Keratinocyte (primary cell): Measurements from ENCODE around the gene PAQR6. TPM values are rescaled to one million over a fixed set of nuclear protein-coding genes. Genes with fewer than 3 reads are reported as not detected.

ENCODE experiments used
- DNase-seq: peaks from one replicate; pipeline ENCODE4 v3.0.0-alpha.2; 2011; ENCODE audit warnings: low read depth, missing footprints, low spot score
- FAIRE-seq: peaks from 2 replicates; lab custom pipeline; 2011; peaks lifted over from hg19 to GRCh38; lab: Jason Lieb, UNC
- H2AFZ ChIP-seq: 2 replicates; pipeline ENCODE4 v1.6.0; 2012; ENCODE audit warnings: low read length, control low read depth, inconsistent platforms; ENCODE audit not compliant: control insufficient read depth
- H3K27ac ChIP-seq: 2 replicates; pipeline ENCODE4 v1.5.1; 2011; ENCODE audit warnings: low read length; ENCODE audit not compliant: control insufficient read depth, insufficient read depth
- H3K27me3 ChIP-seq: 3 replicates; pipeline ENCODE4 v1.6.0; 2011; ENCODE audit warnings: low read length; ENCODE audit not compliant: control insufficient read depth, insufficient read depth; ENCODE audit errors: extremely low read depth
- H3K36me3 ChIP-seq, 2 experiments: 2 replicates in 1 of 2; 3 replicates in 1 of 2; pipeline ENCODE4 v1.5.1; 2011; ENCODE audit warnings: low read length in 2 of 2, mild to moderate bottlenecking in 1 of 2; ENCODE audit not compliant: control insufficient read depth in 2 of 2, insufficient read depth in 2 of 2; ENCODE audit errors: extremely low read depth in 1 of 2
- H3K4me1 ChIP-seq: 3 replicates; pipeline ENCODE4 v1.5.1; 2011; ENCODE audit warnings: low read length; ENCODE audit not compliant: control insufficient read depth, insufficient read depth; ENCODE audit errors: extremely low read depth
- H3K4me2 ChIP-seq: 3 replicates; pipeline ENCODE4 v1.6.0; 2011; ENCODE audit warnings: low read depth, low read length; ENCODE audit not compliant: control insufficient read depth, insufficient read depth; ENCODE audit errors: extremely low read depth
- H3K4me3 ChIP-seq, 3 experiments: fragments of 200-600 bp in 1 of 3; sonication (generic) in 1 of 3; 2 replicates in 2 of 3; 3 replicates in 1 of 3; pipeline ENCODE4 v1.5.1; 2011 to 2016; ENCODE audit warnings: low read length in 3 of 3, mild to moderate bottlenecking in 3 of 3, control low read depth in 2 of 3, inconsistent platforms in 1 of 3, low read depth in 1 of 3, mixed read lengths in 1 of 3, mixed run types in 1 of 3, moderate library complexity in 1 of 3; ENCODE audit not compliant: control insufficient read depth in 2 of 3, insufficient read depth in 2 of 3; ENCODE audit errors: extremely low read depth in 1 of 3
- H3K79me2 ChIP-seq: 2 replicates; pipeline ENCODE4 v1.6.0; 2012; ENCODE audit warnings: low read length; ENCODE audit not compliant: control insufficient read depth, insufficient read depth
- H3K9ac ChIP-seq: 3 replicates; pipeline ENCODE4 v1.6.0; 2011; ENCODE audit warnings: low read length; ENCODE audit not compliant: control insufficient read depth, insufficient read depth; ENCODE audit errors: extremely low read depth
- H3K9me1 ChIP-seq: 3 replicates; pipeline ENCODE4 v1.6.0; 2011; ENCODE audit warnings: low read length; ENCODE audit not compliant: control insufficient read depth, insufficient read depth; ENCODE audit errors: extremely low read depth
- H3K9me3 ChIP-seq: 2 replicates; pipeline ENCODE4 v1.5.1; 2012; ENCODE audit warnings: low read depth, low read length; ENCODE audit not compliant: control insufficient read depth
- H4K20me1 ChIP-seq: 3 replicates; pipeline ENCODE4 v1.6.0; 2011; ENCODE audit warnings: low read length; ENCODE audit not compliant: control insufficient read depth, insufficient read depth; ENCODE audit errors: extremely low read depth
- EZH2 ChIP-seq: IDR thresholded peaks from one replicate; pipeline ENCODE4 v1.6.1; 2012; ENCODE audit warnings: inconsistent platforms, mild to moderate bottlenecking, low read length, moderate library complexity
- dilution Hi-C: fragments of 300-500 bp; cut with MboI; formaldehyde crosslinking; loops from one replicate; pipeline ENCODE4 v1.7.0; 2020; ENCODE audit warnings: low sequenced_read_pairs; ENCODE audit not compliant: extremely low pct_ligation_motif_present
- polyA plus RNA-seq, 5 experiments: library from polyadenylated mRNA; depleted of rRNA in 3 of 5; stranded (reverse) in 3 of 5; stranded (forward) in 1 of 5; unstranded in 1 of 5; fragments of >200 nt; gene quantifications; 1 replicate in 1 of 5; 2 replicates in 3 of 5; 3 replicates in 1 of 5; pipeline versions ENCODE4 v1.2.1 to v1.2.3, GENCODE V29; 2011 to 2012; ENCODE audit warnings: missing spikeins in 2 of 5, low read depth in 1 of 5, low replicate concordance in 1 of 5
- TF ChIP-seq, protein P1 (sequence below), 3 experiments: IDR thresholded peaks in 1 of 3; conservative IDR thresholded peaks in 1 of 3; optimal IDR thresholded peaks in 1 of 3; 2 replicates in 2 of 3; 3 replicates in 1 of 3; pipeline versions ENCODE3 to v1.5.1; 2011; ENCODE audit warnings: low read length in 3 of 3, mild to moderate bottlenecking in 3 of 3, moderate library complexity in 2 of 3, control low read depth in 1 of 3, inconsistent platforms in 1 of 3; ENCODE audit not compliant: insufficient read depth in 2 of 3; ENCODE audit errors: extremely low read depth in 1 of 3

Gene PAQR6
- polyA plus RNA-seq, 1 donor (not counting 4 experiments of a cell fraction or from before 2014, with no cell fraction given): 1.00 TPM

GRCh38 chr1:156198831-156199349 lies 49.0 kb downstream of the PAQR6 start:
- Histone ChIP-seq H3K27ac (no peak overlapping the region), H2AFZ (no peak overlapping the region), H3K79me2 (peaks cover 68% of the 10 kb centered on the region), H3K4me1 (peaks cover 13% of the 10 kb centered on the region), H3K9ac (no peak overlapping the region), H3K27me3 (no peaks in the 10 kb centered on the region), H3K9me3 (no peaks in the 10 kb centered on the region), H3K4me3 (no peak overlapping the region), H4K20me1 (no peaks in the 10 kb centered on the region), H3K4me2 (no peak overlapping the region), H3K9me1 (no peaks in the 10 kb centered on the region), H3K36me3 (peaks cover 16 to 22% of the 10 kb centered on the region in 2 experiments)
- dilution Hi-C loops: no loop called here
- no peak for TF ChIP-seq EZH2
- TF ChIP-seq, protein P1, sequence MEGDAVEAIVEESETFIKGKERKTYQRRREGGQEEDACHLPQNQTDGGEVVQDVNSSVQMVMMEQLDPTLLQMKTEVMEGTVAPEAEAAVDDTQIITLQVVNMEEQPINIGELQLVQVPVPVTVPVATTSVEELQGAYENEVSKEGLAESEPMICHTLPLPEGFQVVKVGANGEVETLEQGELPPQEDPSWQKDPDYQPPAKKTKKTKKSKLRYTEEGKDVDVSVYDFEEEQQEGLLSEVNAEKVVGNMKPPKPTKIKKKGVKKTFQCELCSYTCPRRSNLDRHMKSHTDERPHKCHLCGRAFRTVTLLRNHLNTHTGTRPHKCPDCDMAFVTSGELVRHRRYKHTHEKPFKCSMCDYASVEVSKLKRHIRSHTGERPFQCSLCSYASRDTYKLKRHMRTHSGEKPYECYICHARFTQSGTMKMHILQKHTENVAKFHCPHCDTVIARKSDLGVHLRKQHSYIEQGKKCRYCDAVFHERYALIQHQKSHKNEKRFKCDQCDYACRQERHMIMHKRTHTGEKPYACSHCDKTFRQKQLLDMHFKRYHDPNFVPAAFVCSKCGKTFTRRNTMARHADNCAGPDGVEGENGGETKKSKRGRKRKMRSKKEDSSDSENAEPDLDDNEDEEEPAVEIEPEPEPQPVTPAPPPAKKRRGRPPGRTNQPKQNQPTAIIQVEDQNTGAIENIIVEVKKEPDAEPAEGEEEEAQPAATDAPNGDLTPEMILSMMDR (optimal IDR thresholded peaks at IDR 0.05 in 1 of 3, IDR thresholded peaks at IDR 0.05 in 1 of 3, conservative IDR thresholded peaks at IDR 0.05 in 1 of 3; ENCODE audit: extremely low read depth in 1 of 3, insufficient read depth in 2 of 3, low read length in 3 of 3): no peak
- DNase-seq (no peak), FAIRE-seq (no peak)

GRCh38 chr1:156196445-156196844 lies 51.4 kb downstream of the PAQR6 start:
- no peak for FAIRE-seq
- Histone ChIP-seq H4K20me1 (no peaks in the 10 kb centered on the region), H3K4me2 (no peak overlapping the region)

More at GRCh38 chr1:156196445-156196844, 51.4 kb downstream of the PAQR6 start:
- H3K79me2 ChIP-seq: peaks cover 59% of the 10 kb centered on the region
- H3K36me3 ChIP-seq: peaks cover 13 to 18% of the 10 kb centered on the region in 2 experiments
- no peak overlapping the region for H3K27ac ChIP-seq
- H2AFZ ChIP-seq: no peak overlapping the region
- H3K9ac ChIP-seq: no peak overlapping the region
- H3K4me1 ChIP-seq: peaks cover 8% of the 10 kb centered on the region
- DNase-seq: no peak
- H3K27me3 ChIP-seq: no peaks in the 10 kb centered on the region
- dilution Hi-C loops: no loop called here
- H3K4me3 ChIP-seq: no peak overlapping the region
- TF ChIP-seq EZH2: no peak
- TF ChIP-seq, protein P1 (optimal IDR thresholded peaks at IDR 0.05 in 1 of 3, IDR thresholded peaks at IDR 0.05 in 1 of 3, conservative IDR thresholded peaks at IDR 0.05 in 1 of 3; ENCODE audit: extremely low read depth in 1 of 3, insufficient read depth in 2 of 3, low read length in 3 of 3): no peak
- no peaks in the 10 kb centered on the region for H3K9me1 ChIP-seq
- no peaks in the 10 kb centered on the region for H3K9me3 ChIP-seq
